ENCODE measurements around the gene USP20.

DNA sequence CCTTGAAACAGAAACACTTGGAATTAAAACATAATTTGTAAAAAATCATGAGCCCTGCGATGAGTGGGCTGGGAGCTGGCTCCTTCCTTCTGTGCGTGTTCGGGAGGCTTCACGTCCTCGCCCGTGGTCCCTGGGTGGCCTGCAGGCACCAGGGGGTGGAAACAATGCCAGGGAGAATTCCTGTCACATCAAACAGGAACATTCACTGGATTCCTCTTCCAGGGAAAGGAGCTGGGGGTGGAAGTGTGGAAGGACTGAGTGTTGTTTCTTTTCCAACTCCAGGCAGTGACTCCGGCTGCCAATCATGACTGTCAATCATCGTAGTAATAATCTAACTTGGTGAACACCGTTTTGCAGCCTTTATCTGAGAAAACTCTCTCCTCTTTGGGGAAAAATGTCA lies 21.6 kb upstream of the USP20 start:
- TF ChIP-seq ELF4 (IDR thresholded peaks at IDR 0.05) (no peak), BHLHE40 (IDR thresholded peaks at IDR 0.05; ENCODE audit: borderline replicate concordance) (no peak), TARDBP (IDR thresholded peaks at IDR 0.05) (no peak), SP1 (IDR thresholded peaks at IDR 0.05) (no peak), CTBP1 (IDR thresholded peaks at IDR 0.05; ENCODE audit: borderline replicate concordance) (no peak), NFRKB (IDR thresholded peaks at IDR 0.05) (no peak), HDGF (IDR thresholded peaks at IDR 0.05; ENCODE audit: borderline replicate concordance) (no peak)
